ENCODE measurements around the gene DDX10. TPM values are rescaled to one million over a fixed set of nuclear protein-coding genes. Genes with fewer than 3 reads are reported as not detected.
A peak's percentile ranks its signal among the peaks of the same experiment; 100 is the strongest.

DDX10 gene
- total and polyA plus RNA-seq, 2 experiments from 2014 or later = 32.4 to 37.8 TPM

- TF ChIP-seq, protein P1, sequence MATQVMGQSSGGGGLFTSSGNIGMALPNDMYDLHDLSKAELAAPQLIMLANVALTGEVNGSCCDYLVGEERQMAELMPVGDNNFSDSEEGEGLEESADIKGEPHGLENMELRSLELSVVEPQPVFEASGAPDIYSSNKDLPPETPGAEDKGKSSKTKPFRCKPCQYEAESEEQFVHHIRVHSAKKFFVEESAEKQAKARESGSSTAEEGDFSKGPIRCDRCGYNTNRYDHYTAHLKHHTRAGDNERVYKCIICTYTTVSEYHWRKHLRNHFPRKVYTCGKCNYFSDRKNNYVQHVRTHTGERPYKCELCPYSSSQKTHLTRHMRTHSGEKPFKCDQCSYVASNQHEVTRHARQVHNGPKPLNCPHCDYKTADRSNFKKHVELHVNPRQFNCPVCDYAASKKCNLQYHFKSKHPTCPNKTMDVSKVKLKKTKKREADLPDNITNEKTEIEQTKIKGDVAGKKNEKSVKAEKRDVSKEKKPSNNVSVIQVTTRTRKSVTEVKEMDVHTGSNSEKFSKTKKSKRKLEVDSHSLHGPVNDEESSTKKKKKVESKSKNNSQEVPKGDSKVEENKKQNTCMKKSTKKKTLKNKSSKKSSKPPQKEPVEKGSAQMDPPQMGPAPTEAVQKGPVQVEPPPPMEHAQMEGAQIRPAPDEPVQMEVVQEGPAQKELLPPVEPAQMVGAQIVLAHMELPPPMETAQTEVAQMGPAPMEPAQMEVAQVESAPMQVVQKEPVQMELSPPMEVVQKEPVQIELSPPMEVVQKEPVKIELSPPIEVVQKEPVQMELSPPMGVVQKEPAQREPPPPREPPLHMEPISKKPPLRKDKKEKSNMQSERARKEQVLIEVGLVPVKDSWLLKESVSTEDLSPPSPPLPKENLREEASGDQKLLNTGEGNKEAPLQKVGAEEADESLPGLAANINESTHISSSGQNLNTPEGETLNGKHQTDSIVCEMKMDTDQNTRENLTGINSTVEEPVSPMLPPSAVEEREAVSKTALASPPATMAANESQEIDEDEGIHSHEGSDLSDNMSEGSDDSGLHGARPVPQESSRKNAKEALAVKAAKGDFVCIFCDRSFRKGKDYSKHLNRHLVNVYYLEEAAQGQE (IDR thresholded peaks at IDR 0.05; ENCODE audit: unreplicated experiment) = no peak
- TF ChIP-seq, protein P2, sequence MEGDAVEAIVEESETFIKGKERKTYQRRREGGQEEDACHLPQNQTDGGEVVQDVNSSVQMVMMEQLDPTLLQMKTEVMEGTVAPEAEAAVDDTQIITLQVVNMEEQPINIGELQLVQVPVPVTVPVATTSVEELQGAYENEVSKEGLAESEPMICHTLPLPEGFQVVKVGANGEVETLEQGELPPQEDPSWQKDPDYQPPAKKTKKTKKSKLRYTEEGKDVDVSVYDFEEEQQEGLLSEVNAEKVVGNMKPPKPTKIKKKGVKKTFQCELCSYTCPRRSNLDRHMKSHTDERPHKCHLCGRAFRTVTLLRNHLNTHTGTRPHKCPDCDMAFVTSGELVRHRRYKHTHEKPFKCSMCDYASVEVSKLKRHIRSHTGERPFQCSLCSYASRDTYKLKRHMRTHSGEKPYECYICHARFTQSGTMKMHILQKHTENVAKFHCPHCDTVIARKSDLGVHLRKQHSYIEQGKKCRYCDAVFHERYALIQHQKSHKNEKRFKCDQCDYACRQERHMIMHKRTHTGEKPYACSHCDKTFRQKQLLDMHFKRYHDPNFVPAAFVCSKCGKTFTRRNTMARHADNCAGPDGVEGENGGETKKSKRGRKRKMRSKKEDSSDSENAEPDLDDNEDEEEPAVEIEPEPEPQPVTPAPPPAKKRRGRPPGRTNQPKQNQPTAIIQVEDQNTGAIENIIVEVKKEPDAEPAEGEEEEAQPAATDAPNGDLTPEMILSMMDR (conservative IDR thresholded peaks at IDR 0.05; ENCODE audit: low read depth in 2 of 2) = no peak
- TF ChIP-seq JUNB (IDR thresholded peaks at IDR 0.05; ENCODE audit: unreplicated experiment) (no peak), NANOG (IDR thresholded peaks at IDR 0.05; ENCODE audit: borderline replicate concordance) (no peak), EZH2 (IDR thresholded peaks at IDR 0.05; ENCODE audit: low read depth, unreplicated experiment) (no peak)
- TF ChIP-seq, protein P3, sequence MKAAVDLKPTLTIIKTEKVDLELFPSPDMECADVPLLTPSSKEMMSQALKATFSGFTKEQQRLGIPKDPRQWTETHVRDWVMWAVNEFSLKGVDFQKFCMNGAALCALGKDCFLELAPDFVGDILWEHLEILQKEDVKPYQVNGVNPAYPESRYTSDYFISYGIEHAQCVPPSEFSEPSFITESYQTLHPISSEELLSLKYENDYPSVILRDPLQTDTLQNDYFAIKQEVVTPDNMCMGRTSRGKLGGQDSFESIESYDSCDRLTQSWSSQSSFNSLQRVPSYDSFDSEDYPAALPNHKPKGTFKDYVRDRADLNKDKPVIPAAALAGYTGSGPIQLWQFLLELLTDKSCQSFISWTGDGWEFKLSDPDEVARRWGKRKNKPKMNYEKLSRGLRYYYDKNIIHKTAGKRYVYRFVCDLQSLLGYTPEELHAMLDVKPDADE (IDR thresholded peaks at IDR 0.05) = no peak
Measured at GRCh38 chr11:108694846-108695245, 30.0 kb downstream of the DDX10 start (continued).

- peak; percentile 77 for DNase-seq (ENCODE audit: low spot score)
- TF ChIP-seq, protein P2 (conservative IDR thresholded peaks at IDR 0.05; ENCODE audit: low read depth in 2 of 2) = peak; percentile 83 to 91
- TF ChIP-seq ZNF331 (CRISPR knock-in tag; IDR thresholded peaks at IDR 0.05; ENCODE audit: low read depth) = no peak
- no peaks in the 10 kb centered on the region for H3K9me2 ChIP-seq (ENCODE audit: insufficient read depth)
- no peaks in the 10 kb centered on the region for H3K9me3 Mint-ChIP-seq
- peaks cover 2% of the 10 kb centered on the region for H3K27me3 Mint-ChIP-seq (ENCODE audit: insufficient read depth, low read depth, poor library complexity)
- no peak overlapping the region for H3K27ac ChIP-seq (ENCODE audit: low read depth)
- no peaks in the 10 kb centered on the region for H3F3A ChIP-seq (replicated peaks; ENCODE audit: low read depth)
- no peaks in the 10 kb centered on the region for H3K27me3 ChIP-seq (ENCODE audit: insufficient read depth)
- H3K4me3 Mint-ChIP-seq = no peak overlapping the region
- no peak overlapping the region for H3K4me3 ChIP-seq
- no peak overlapping the region for H2AFZ ChIP-seq
- no peaks in the 10 kb centered on the region for H4K20me1 ChIP-seq (replicated peaks; ENCODE audit: insufficient read depth)
- peak; percentile 77 for ATAC-seq
- H3K79me2 ChIP-seq (replicated peaks; ENCODE audit: insufficient read depth) = no peaks in the 10 kb centered on the region
- no peak overlapping the region for H3K27ac Mint-ChIP-seq
- no peaks in the 10 kb centered on the region for H3K4me1 Mint-ChIP-seq
- peaks cover 7% of the 10 kb centered on the region; the same call in 1 of the 2 replicates for H3K36me3 ChIP-seq (ENCODE audit: insufficient read depth)
- H3K4me2 ChIP-seq = no peak overlapping the region
- H3K36me3 Mint-ChIP-seq (ENCODE audit: low read depth) = peaks cover 20% of the 10 kb centered on the region; the same call in 2 of the 3 replicates
- H3K4me1 ChIP-seq (ENCODE audit: insufficient read depth) = no peaks in the 10 kb centered on the region
Measured at GRCh38 chr11:108697872-108698473, 33.1 kb downstream of the DDX10 start.
